MM.1S (cell line): ENCODE results near the gene GNAI2.

Experiments
- DNase-seq: peaks from one replicate; pipeline ENCODE4 v3.0.0-alpha.2; 2015
- H2AFZ ChIP-seq: fragments of 300-600 bp; sonication (generic); 2 replicates; pipeline ENCODE4 v1.6.0; 2016; ENCODE audit warnings: antibody characterized with exemption, low read length
- H3F3A ChIP-seq: fragments of 300-600 bp; sonication (generic); 2 replicates; pipeline ENCODE4 v1.6.1; 2016; ENCODE audit warnings: mild to moderate bottlenecking, antibody characterized with exemption, low read length, moderate library complexity, mixed read lengths; ENCODE audit not compliant: insufficient read depth
- H3K27ac ChIP-seq: fragments of 300-600 bp; sonication (generic); 2 replicates; pipeline ENCODE4 v1.5.1; 2016; ENCODE audit warnings: mild to moderate bottlenecking, low read length
- H3K27me3 ChIP-seq: fragments of 300-600 bp; sonication (generic); replicated peaks from 2 replicates; pipeline ENCODE4 v1.6.0; 2016; ENCODE audit warnings: low read length; ENCODE audit not compliant: insufficient read depth
- H3K36me3 ChIP-seq: fragments of 300-600 bp; sonication (generic); replicated peaks from 2 replicates; pipeline ENCODE4 v1.6.1; 2016; ENCODE audit warnings: mild to moderate bottlenecking, low read length, mixed read lengths; ENCODE audit not compliant: insufficient read depth
- H3K4me1 ChIP-seq: fragments of 300-600 bp; sonication (generic); 2 replicates; pipeline ENCODE4 v1.6.1; 2016; ENCODE audit warnings: low read length, mixed read lengths
- H3K4me2 ChIP-seq: fragments of 300-600 bp; sonication (generic); 2 replicates; pipeline ENCODE4 v1.6.0; 2016; ENCODE audit warnings: low read depth, low read length
- H3K4me3 ChIP-seq: fragments of 300-600 bp; sonication (generic); 2 replicates; pipeline ENCODE4 v1.5.1; 2016; ENCODE audit warnings: low read length, mixed read lengths
- H3K79me2 ChIP-seq: fragments of 300-600 bp; sonication (generic); 2 replicates; pipeline ENCODE4 v1.6.1; 2016; ENCODE audit warnings: mixed run types, low read length, mixed read lengths
- H3K9ac ChIP-seq: fragments of 300-600 bp; sonication (generic); 2 replicates; pipeline ENCODE4 v1.6.1; 2016; ENCODE audit warnings: low read length, mixed read lengths
- H3K9me2 ChIP-seq: fragments of 300-600 bp; sonication (generic); replicated peaks from 2 replicates; pipeline ENCODE4 v1.6.1; 2016; ENCODE audit warnings: mild to moderate bottlenecking, low read length, mixed read lengths; ENCODE audit not compliant: insufficient read depth
- H3K9me3 ChIP-seq: fragments of 300-600 bp; sonication (generic); replicated peaks from 2 replicates; pipeline ENCODE4 v1.6.1; 2016; ENCODE audit warnings: mild to moderate bottlenecking, low read length, mixed read lengths; ENCODE audit not compliant: insufficient read depth
- H4K20me1 ChIP-seq: fragments of 300-600 bp; sonication (generic); 2 replicates; pipeline ENCODE4 v1.6.1; 2016; ENCODE audit warnings: mild to moderate bottlenecking, low read length, moderate library complexity, mixed read lengths; ENCODE audit not compliant: insufficient read depth
- CTCF ChIP-seq: fragments of 300-600 bp; sonication (generic); IDR thresholded peaks from 2 replicates; pipeline ENCODE4 v1.5.1; 2016; ENCODE audit warnings: antibody characterized with exemption, low read length, mixed read lengths
- EZH2 ChIP-seq: fragments of 300-600 bp; sonication (generic); optimal IDR thresholded peaks from 2 replicates; pipeline ENCODE3; 2017; ENCODE audit warnings: low read depth, mild to moderate bottlenecking, antibody characterized with exemption, low read length, mixed read lengths
- EZH2phosphoT487 ChIP-seq: fragments of 300-600 bp; sonication (generic); IDR thresholded peaks from 2 replicates; pipeline ENCODE4 v1.6.1; 2018; ENCODE audit warnings: antibody characterized with exemption, low read length

GNAI2 gene

GRCh38 chr3:50237133-50237651, 1.2 kb downstream of the GNAI2 start:
- no peak for DNase-seq
- H2AFZ ChIP-seq: peak overlapping the region; percentile 39; the same call in 1 of the 2 replicates
- TF ChIP-seq CTCF (no peak), EZH2 (no peak), EZH2phosphoT487 (no peak)

GRCh38 chr3:50237754-50238548, 1.9 kb downstream of the GNAI2 start:
- peak overlapping the region; percentile 85 for H3K9ac ChIP-seq
- peaks cover 10% of the 10 kb centered on the region for H3F3A ChIP-seq
- 0 out of 2 replicates have a peak, but pooled peaks cover 6% of the 10 kb centered on the region for H3K4me1 ChIP-seq
- H3K9me2 ChIP-seq: no peaks in the 10 kb centered on the region
- TF ChIP-seq EZH2phosphoT487 (no peak), CTCF (no peak), EZH2 (no peak)
- no peaks in the 10 kb centered on the region for H4K20me1 ChIP-seq
- H2AFZ ChIP-seq: peak overlapping the region; percentile 39; the same call in 1 of the 2 replicates
- peak overlapping the region; percentile 97 for H3K4me2 ChIP-seq
- H3K4me3 ChIP-seq: peak overlapping the region; percentile 94
- DNase-seq: peak; percentile 88
- peaks cover 68% of the 10 kb centered on the region for H3K79me2 ChIP-seq
- no peaks in the 10 kb centered on the region for H3K9me3 ChIP-seq
- peak overlapping the region; percentile 53; the same call in 1 of the 2 replicates for H3K27ac ChIP-seq
- no peaks in the 10 kb centered on the region for H3K36me3 ChIP-seq
- H3K27me3 ChIP-seq: no peaks in the 10 kb centered on the region

More at GRCh38 chr3:50237133-50237651, 1.2 kb downstream of the GNAI2 start:
- Histone ChIP-seq H3K36me3 (no peaks in the 10 kb centered on the region), H3K9ac (peak overlapping the region; percentile 85), H3K27ac (peak overlapping the region; percentile 53; the same call in 1 of the 2 replicates), H3K4me3 (peak overlapping the region; percentile 94), H3K9me3 (no peaks in the 10 kb centered on the region), H3K79me2 (peaks cover 60% of the 10 kb centered on the region), H4K20me1 (no peaks in the 10 kb centered on the region), H3K4me1 (0 out of 2 replicates have a peak, but pooled peaks cover 6% of the 10 kb centered on the region), H3K4me2 (peak overlapping the region; percentile 97), H3K27me3 (no peaks in the 10 kb centered on the region), H3F3A (peaks cover 10% of the 10 kb centered on the region), H3K9me2 (no peaks in the 10 kb centered on the region)

GRCh38 chr3:50238549-50239026, 2.6 kb downstream of the GNAI2 start:
- no peaks in the 10 kb centered on the region for H3K27me3 ChIP-seq
- peak overlapping the region; percentile 94 for H3K4me3 ChIP-seq
- no peak for DNase-seq
- peak overlapping the region; percentile 85; the same call in 1 of the 2 replicates for H3K9ac ChIP-seq
- no peaks in the 10 kb centered on the region for H4K20me1 ChIP-seq
- TF ChIP-seq CTCF: no peak
- TF ChIP-seq EZH2phosphoT487: no peak
- H3K79me2 ChIP-seq: peaks cover 74% of the 10 kb centered on the region
- H3K27ac ChIP-seq: peak overlapping the region; percentile 53; the same call in 1 of the 2 replicates
- H3K9me3 ChIP-seq: no peaks in the 10 kb centered on the region
- H3K36me3 ChIP-seq: no peaks in the 10 kb centered on the region
- 0 out of 2 replicates have a peak, but pooled peaks cover 6% of the 10 kb centered on the region for H3K4me1 ChIP-seq
- no peaks in the 10 kb centered on the region for H3K9me2 ChIP-seq
- peaks cover 10% of the 10 kb centered on the region for H3F3A ChIP-seq
- peak overlapping the region; percentile 97 for H3K4me2 ChIP-seq
- H2AFZ ChIP-seq: no peak overlapping the region
